GM19043 (cell line): ENCODE measurements around the gene KLRC3.
"Not testable (repeated sequence)": the region's sequence is repeated elsewhere in the genome, so short reads cannot be mapped to it uniquely, and the experiment has no call there.

Experiments used
- ATAC-seq: cut with Tn5 transposase; IDR thresholded peaks from one replicate; pipeline ENCODE4 v1.9.1; 2021; ENCODE audit warnings: low read depth; ENCODE audit not compliant: unreplicated experiment

Gene KLRC3

DNA sequence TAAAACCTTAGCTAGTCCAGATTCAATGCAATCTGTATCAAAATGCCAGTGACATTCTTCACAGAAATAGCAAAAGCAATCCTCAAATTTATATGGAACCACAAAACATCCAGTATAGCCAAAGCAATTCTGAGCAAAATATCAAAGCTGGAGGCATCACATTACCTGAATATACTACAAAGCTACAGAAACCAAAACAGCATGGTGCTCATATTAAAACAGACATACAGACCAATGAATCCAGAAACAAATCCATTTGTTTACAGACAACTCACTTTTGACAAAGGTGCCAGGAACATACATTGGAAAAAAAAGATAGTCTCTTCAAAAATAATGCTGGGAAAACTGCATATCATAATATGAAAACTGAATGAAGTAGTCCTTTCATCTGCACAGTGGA is 15.6 kb downstream of the KLRC3 start:
- no peak for ATAC-seq

DNA sequence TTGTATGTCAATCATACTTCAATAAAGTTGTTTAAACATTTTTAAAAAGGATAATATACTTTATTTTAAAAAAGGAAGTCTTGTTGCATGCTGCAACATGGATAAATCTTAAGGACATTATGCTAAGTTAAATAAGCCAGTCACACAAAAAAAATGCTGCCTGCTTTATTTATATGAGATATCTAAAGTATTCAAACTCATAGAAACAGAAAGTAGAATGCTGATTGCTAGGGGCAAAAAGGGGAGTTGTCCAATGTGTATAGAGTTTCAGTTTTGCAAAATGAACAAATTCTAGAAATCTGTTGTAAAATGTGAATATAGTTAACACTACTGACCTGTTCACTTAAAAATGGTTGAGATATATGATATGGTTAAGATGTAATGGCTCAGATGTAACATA is 19.6 kb downstream of the KLRC3 start:
- no peak for ATAC-seq

DNA sequence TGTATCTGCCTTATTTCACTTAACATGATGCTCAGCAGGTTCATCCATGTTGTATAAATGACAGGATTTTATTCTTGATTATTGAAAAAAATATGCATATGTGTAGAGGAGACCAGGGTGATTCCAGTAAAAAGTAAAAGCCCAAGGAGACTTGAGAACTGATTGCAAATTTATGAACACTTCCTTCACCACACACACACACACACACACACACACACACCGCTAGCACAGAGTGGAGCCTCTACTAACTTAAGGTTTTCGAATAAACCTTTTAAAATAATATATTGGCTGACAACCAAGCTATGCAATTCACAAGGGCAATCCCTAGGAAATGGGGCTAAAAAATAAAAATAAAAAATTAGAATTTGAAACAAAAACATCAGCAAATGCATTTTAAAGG is 22.2 kb downstream of the KLRC3 start:
- ATAC-seq, result no peak

DNA sequence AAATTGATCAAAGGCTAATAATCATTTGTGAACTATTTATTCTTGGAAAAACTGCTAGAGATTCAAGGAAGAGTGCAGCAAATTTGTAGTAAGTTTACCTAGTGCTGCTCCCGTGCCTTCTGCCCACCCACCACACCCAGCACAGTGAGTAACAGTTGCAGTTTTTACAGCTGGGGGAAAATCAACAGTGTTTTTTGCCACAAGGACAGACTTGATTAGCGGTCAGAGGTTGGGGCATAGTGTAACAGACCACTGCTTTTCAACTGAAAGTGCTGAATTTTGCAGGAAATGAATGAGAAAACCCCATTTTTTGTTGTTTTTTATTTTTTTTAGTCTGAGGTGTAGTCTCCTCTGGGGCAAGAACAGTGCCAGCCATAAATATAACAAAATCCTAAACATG is 23.1 kb downstream of the KLRC3 start:
- ATAC-seq, result no peak

DNA sequence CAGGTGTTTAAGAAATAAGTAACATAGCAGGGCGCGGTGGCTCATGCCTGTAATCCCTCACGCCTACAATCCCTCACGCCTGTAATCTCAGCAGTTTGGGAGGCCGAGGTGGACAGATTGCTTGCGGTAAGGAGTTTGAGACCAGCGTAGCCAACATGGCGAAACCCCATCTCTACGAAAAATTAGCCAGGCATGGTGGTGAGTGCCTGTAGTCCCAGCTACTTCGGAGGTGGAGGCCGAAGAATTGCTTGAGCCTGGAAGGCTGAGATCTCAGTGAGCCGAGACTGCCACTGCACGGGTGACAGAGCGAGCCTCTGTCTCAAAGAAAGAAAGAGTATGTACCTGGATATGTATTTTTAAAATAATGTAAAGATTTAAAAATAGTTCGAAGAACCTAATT is 24.2 kb downstream of the KLRC3 start:
- not testable (repeated sequence) for ATAC-seq

DNA sequence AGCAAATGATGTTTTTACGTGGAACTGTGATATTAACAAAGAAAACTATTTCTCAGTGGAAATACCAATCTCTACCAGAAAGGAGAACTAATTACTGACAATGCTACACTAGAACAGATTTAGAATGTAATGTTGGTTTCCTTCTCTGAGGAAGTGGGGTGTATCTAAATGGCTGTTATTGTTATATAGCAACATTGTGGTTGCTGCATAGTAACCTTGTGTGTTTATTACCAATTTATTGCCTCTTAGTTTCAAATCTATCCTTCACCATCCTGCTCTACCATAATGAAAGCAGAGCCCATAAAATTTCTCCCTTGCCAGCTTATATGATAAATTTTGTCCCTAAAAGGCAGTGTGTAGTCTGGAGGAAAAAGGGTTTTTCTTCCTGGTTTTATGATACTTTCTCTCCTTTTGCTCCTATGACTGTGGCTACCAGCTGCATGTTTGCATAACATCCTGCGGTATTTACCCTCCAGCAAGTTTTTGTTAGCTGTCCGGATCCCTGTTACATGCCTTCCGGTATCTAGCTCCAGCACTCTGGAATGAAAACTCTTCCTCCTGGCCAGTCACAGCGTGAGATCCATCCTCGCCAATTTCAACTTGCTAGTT is 24.9 kb downstream of the KLRC3 start:
- peak; percentile 76 for ATAC-seq

DNA sequence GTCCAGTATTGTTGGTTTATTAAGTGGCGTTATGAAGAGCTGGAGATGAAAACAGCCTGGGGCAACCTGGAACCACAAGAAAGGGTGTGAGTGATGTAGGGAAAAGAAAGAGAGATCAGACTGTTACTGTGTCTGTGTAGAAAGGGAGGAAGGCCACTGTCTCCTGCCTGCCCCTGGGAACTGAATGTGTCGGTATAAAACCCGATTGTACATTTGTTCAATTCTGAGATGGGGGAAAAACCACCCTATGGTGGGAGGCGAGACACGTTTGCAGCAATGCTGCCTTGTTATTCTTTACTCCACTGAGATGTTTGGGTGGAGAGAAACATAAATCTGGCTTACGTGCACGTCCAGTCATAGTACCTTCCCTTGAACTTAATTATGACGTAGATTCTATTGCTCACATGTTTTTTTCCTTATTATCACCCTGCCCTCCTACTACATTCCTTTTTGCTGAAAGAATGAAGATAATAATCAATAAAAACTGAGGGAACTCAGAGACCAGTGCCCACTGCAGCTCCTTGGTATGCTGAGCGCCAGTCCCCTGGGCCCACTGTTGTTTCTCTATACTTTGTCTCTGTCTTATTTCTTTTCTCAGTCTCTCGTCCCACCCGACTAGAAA is 25.8 kb downstream of the KLRC3 start:
- ATAC-seq, result not testable (repeated sequence)

DNA sequence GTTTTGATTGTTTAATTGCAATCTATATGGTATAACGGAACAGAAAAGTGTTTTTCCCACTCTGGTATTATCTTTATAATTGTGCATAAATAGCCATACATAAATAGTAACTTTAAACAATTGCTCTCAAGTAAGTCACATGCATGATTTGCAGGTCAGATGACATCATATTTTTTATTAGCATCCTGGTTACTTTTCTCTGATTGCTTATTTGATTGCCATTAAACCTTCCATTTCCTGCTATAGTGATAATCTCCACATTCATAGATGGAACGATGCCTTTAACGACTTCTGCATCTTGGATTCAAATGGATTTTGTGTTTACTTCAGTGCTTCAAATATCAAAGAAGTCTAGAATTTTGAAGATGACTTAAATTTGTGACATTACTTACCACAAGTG is 27.1 kb downstream of the KLRC3 start:
- no peak for ATAC-seq

DNA sequence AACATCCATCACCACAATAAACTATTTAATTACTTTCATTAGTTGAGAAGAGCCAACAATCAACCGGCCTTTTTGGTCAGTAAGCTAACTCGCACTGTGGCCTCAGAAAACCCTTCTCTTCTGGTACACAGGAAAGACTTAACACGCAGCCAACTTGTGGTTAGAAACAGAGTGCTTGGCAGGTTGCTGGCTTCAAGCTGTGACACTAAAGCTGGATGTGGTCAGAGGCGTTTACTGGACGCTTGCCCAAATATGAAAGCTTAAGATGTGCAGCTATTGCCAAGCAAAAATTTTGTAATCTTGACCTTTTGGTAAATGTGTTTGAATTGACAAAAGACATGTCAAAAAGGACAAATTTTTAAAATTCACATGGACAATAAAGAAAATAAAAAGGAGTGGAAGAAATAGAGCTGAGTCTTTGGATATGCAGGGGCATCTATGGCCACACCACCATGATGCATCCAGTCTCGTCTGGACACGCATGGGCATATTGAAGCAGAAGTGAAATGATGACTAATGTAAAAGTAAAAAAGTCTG is 27.9 kb downstream of the KLRC3 start:
- ATAC-seq, result peak; percentile 61

DNA sequence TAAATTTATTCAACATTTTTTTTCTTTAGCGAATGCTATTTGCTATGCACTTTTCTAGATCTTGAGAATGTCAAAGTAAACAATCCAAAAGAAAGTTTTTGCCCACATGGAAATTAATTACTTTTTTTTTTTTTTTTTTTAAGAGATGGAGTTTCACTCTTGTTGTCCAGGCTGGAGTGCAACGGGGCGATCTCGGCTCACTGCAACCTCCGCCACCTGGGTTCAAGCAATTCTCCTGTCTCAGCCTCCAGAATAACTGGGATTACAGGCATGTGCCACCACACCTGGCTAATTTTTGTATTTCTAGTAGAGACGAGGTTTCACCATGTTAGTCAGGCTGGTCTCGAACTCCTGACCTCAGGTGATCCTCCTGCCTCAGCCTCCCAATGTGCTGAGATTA is 29.4 kb downstream of the KLRC3 start:
- ATAC-seq, result not testable (repeated sequence)

DNA sequence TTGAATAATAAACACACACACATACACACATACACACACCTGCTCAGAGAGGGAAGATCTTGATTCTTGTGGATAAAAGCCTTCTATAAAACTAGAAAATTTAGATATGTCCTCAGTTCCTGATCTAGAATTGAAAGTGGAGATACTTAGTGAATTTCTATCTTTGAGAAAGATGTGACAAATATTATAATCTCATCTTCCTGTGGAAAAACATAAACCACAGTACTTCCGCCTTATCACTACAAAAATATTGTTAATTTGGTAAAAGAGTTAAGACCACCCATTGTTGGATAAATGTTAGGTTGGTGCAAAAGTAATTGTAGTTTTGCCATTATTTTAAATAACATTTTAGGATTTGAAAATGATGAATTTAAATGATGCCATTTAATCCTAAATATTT is 30.5 kb downstream of the KLRC3 start, which contains the start of gene KLRK1:
TSS of gene KLRK1 (minus strand) at position 138 of the 400 bp plus-strand sequence. CDS start 1,231 bp downstream, outside the sequence.
- no peak for ATAC-seq

DNA sequence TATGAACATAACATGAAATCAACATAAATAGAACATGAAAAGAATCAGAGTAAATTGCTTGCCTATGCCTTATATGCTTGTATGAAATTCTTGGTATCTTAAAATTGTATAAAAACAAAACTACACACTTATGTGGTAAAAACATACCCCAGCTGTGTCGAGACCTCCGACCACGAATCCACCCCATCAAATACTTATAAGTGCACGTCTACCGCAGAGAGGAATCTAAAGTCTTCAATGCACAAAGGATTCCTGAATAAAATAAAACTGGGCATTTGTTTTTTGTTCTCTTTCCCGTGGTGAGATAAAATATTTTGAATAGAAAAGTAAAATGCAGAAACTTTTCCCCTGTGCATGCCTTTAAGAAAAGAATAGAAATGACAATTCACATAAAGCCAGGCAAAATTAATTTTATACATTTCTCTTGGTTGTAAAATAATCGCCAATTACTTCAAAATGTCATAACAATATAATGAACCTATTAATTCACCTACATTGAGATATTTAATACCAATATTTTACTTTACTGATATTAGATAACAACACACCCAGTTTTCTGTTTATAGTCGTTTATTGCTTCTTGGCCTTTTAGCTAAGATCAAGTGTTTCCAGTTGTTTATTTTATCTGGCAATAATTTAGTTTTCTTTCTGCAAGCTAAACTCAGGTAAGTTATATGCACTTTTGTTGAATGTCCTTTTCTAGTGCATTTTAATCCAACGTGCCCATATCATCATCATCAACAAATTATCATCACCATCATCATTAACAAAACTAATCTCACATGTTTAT is 31.6 kb downstream of the KLRC3 start:
- ATAC-seq, result no peak

DNA sequence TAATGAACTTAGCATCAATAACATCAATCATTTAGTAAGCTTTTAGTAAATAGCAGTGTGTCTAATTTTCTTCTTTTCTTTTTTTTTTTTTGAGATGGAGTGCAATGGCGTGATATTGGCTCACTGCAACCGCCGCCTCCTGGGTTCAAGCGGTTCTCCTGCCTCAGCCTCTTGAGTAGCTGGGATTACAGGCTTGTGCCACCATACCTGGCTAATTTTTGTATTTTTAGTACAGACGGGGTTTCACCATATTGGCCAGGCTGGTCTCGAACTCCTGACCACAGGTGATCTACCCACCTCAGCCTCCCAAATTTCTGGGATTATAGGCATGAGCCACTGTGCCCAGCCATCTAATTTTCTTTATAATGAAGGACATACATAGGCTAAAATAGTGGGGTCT is 32.9 kb downstream of the KLRC3 start:
- not testable (repeated sequence) for ATAC-seq

DNA sequence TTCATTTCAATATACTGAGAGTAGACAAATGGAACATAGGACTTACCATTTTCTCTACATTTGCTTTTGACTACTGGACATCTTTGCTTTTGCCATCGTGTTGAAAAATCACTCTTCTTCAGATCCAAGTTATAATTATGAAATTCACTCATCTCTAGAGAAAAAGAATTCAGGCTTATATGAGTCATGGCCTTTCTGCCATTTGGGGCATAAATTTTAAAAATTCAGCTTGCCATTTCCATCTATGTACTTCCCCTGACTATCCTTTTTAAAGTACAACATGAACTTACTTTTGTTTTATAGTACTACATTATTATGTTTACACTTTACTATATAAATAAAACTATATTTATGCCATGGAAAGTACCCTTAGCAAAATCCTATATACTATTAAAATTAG is 33.5 kb downstream of the KLRC3 start:
- ATAC-seq, result no peak

DNA sequence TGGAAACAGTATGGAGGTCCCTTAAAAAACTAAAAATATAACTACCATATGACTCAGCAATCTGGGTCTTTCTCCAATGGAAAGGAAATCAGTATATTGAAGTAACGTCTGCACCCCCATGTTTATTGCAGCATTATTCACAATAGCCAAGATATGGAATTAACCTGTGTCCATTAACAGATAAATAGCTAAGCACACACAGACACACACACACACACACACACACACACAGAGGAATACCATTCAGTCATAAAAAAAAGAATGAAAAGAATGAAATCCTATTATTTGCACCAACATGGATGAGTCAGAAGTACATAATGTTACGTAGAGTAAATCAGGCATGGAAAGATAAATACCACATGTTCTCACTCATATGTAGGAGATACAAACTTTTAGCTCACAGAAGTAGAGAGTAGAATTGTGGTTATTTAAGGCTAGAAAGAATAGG is 35.2 kb downstream of the KLRC3 start:
- no peak for ATAC-seq

DNA sequence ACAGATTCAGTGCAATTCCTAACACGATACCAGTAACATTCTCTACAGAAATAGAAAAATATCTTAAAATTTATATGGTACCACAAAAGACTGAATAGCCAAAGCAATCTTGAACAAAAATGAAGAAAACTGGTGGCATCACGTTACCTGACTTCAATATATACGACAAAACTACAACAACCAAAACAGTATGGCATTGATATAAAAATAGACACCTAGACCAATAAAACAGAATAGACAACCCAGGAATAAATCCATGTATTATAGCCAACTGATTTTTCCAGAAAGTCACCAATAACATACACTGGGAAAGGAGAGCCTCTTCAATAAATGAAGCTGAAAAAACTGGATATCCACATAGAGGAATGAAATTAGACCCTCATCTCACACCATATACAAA is 36.2 kb downstream of the KLRC3 start:
- ATAC-seq, result no peak

DNA sequence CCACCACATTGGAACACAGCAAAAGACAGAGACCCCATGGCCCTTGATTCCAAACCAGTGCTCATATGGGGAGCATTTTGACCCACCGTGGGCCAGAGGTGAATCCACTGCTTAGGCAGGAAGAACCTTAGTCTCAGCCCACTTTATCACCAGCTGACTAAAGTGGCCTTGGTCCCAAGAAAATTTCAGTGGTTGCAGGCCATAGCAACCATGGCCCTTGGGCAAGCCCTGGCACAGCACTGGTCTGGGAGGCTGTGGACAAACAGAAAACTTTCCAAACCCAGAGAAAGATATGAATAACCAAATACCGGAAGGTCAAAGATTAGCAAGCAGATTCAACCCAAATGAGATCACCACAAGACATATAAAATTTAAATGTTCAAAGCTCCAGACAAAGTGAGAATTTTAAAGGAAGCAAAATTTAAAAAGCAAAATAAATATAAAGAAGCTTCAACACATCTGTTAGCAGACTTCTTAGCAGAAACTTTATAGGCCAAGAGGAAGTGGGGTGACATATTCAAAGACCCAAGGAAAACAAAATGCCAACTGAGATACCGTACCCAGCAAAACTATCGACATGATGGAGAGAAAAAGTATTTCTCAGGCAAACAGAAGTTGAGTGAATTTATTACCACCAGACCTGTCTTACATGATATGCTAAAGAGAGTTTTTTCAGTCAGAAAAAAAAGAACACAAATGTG is 38.3 kb downstream of the KLRC3 start:
- ATAC-seq, result no peak

DNA sequence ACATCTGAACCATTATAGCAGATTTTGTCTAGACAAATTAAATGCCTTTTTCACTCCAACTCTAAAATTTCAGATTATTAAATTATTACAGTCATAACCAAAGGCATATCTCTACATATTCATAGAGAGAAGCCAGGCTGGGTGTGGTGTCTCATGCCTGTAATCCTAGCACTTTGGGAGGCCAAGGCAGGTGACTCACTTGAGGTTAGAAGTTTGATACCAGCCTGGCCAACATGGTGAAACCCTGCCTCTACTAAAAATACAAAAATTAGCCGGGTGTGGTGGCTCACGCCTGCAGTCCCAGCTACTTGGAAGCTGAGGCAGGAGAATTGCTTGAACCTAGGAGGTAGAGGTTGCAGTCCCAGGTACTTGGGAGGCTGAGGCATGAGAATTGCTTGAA is 41.7 kb downstream of the KLRC3 start:
- ATAC-seq, result not testable (repeated sequence)

DNA sequence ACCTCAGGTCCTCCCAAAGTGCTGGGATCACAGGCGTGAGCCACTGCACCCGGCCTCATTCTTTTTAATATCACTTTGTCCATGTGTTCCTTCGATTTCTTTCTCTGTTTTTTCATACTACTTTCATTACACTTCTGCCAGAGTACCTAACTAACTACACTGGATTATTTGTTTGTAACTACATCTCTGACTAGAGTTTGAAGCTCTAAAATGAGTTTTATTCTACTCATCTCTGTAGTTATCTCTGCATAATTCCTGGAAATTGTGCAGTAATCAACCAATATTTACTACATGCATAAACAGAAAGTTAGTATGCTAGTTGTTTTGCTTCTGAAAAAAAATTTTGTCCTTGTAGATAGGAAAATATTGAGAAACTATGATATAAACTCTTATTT is 45.8 kb downstream of the KLRC3 start:
- ATAC-seq, result no peak

DNA sequence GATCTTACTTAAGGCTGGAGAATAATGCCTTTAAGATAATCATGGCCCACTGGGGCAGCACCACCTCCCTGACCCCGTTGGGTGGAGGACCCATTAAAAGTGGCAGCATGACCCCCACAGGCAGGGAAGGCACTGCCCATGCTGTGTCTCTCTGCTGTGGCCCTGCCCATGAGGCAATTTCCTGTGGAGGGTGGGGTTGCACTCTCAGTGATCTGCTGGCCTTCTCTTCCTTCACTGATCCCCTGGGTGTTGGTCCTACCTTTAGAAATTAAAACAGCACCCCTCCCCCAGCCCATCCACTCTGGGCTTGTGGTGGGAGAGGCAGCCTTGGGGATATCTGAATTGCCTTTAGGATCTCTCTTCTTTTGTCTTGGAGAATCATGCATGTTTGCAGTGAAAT is 47.8 kb downstream of the KLRC3 start:
- no peak for ATAC-seq
